Measurements from ENCODE around the gene RPH3AL. TPM values are rescaled to one million over a fixed set of nuclear protein-coding genes. Genes with fewer than 3 reads are reported as not detected.
"Not testable (repeated sequence)": the region's sequence is repeated elsewhere in the genome, so short reads cannot be mapped to it uniquely, and the experiment has no call there.

The RPH3AL gene
- total RNA-seq, 1 experiment from 2014 or later: 3.0 TPM

- Histone ChIP-seq H3K79me1 (ENCODE audit: insufficient read depth, low read depth, low read length, poor library complexity, severe bottlenecking) (no peaks in the 10 kb centered on the region), H3K23ac (ENCODE audit: insufficient read length, low read depth, low read length) (no peak overlapping the region), H3K27ac (ENCODE audit: insufficient read length, low read depth, low read length) (no peak overlapping the region), H3K18ac (ENCODE audit: insufficient read length, low read depth, low read length) (no peak overlapping the region), H3K9me3 (ENCODE audit: control insufficient read depth, low read depth, low read length) (no peaks in the 10 kb centered on the region), H4K5ac (ENCODE audit: insufficient read length, low read depth, low read length) (no peak overlapping the region), H2AFZ (ENCODE audit: low read length) (no peak overlapping the region), H3K4ac (ENCODE audit: low read depth, low read length) (no peak overlapping the region), H2AK5ac (ENCODE audit: insufficient read length, low read length) (no peak overlapping the region), H4K20me1 (ENCODE audit: control insufficient read depth, insufficient read depth, insufficient read length) (no peaks in the 10 kb centered on the region), H4K91ac (ENCODE audit: insufficient read length, low read depth, low read length) (no peak overlapping the region), H3K27me3 (ENCODE audit: insufficient read depth, low read length) (no peaks in the 10 kb centered on the region), H3T11ph (ENCODE audit: low read length) (no peak overlapping the region), H3K4me1 (ENCODE audit: insufficient read depth, low read length) (no peaks in the 10 kb centered on the region), H3K79me2 (ENCODE audit: insufficient read depth, low read length) (no peaks in the 10 kb centered on the region), H3K9ac (ENCODE audit: extremely low read depth, insufficient read length, low read length) (no peak overlapping the region), H2BK12ac (ENCODE audit: insufficient read length, low read depth, low read length) (no peak overlapping the region), H3K14ac (ENCODE audit: insufficient read depth, low read length) (no peak overlapping the region; the same call in 1 of the 2 replicates), H2BK20ac (ENCODE audit: low read depth, low read length, poor library complexity, severe bottlenecking) (no peak overlapping the region), H3K23me2 (ENCODE audit: insufficient read length, low read depth, low read length, poor library complexity, severe bottlenecking) (no peaks in the 10 kb centered on the region), H3K56ac (ENCODE audit: insufficient read length, low read depth, low read length) (no peak overlapping the region), H2BK15ac (ENCODE audit: low read depth, low read length) (no peak overlapping the region), H3K4me2 (ENCODE audit: insufficient read depth, insufficient read length, low read length) (no peak overlapping the region), H2BK5ac (ENCODE audit: insufficient read length, low read length) (no peak overlapping the region), H4K8ac (replicated peaks; ENCODE audit: insufficient read length, low read depth, low read length) (no peak overlapping the region), H2BK120ac (ENCODE audit: low read depth, low read length, poor library complexity, severe bottlenecking) (no peak overlapping the region)
- WGBS (ENCODE audit: extremely low coverage, insufficient read length, low lambda C conversion rate): no CpG with 5 or more reads among the region's 28 CpGs
- Mint-ChIP-seq H3K4me3 (no peak overlapping the region), H3K27ac (no peak overlapping the region), H3K27me3 (ENCODE audit: low read depth) (peaks cover 11% of the 10 kb centered on the region), H3K4me1 (no peaks in the 10 kb centered on the region), H3K9me3 (peaks cover 8 to 10% of the 10 kb centered on the region in 2 experiments), H3K36me3 (ENCODE audit: insufficient read depth in 1 of 3, low read depth in 3 of 3) (peaks cover 0 to 3% (median 0%) of the 10 kb centered on the region in 3 experiments; a peak in 2 of 7 replicates)
- no peak for DNase-seq
- TF ChIP-seq, protein P1, sequence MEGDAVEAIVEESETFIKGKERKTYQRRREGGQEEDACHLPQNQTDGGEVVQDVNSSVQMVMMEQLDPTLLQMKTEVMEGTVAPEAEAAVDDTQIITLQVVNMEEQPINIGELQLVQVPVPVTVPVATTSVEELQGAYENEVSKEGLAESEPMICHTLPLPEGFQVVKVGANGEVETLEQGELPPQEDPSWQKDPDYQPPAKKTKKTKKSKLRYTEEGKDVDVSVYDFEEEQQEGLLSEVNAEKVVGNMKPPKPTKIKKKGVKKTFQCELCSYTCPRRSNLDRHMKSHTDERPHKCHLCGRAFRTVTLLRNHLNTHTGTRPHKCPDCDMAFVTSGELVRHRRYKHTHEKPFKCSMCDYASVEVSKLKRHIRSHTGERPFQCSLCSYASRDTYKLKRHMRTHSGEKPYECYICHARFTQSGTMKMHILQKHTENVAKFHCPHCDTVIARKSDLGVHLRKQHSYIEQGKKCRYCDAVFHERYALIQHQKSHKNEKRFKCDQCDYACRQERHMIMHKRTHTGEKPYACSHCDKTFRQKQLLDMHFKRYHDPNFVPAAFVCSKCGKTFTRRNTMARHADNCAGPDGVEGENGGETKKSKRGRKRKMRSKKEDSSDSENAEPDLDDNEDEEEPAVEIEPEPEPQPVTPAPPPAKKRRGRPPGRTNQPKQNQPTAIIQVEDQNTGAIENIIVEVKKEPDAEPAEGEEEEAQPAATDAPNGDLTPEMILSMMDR (conservative IDR thresholded peaks at IDR 0.05): no peak
Observed at GRCh38 chr17:273981-274832, 78.4 kb downstream of the RPH3AL start.

GRCh38 chr17:272856-273255, 79.8 kb downstream of the RPH3AL start:
- WGBS (ENCODE audit: extremely low coverage, insufficient read length, low lambda C conversion rate): no CpG with 5 or more reads among the region's 26 CpGs
- H3K23ac ChIP-seq (ENCODE audit: insufficient read length, low read depth, low read length): not testable (repeated sequence)

More at GRCh38 chr17:272856-273255, 79.8 kb downstream of the RPH3AL start:
- not testable (repeated sequence) for H2BK12ac ChIP-seq (ENCODE audit: insufficient read length, low read depth, low read length); H3K79me2 ChIP-seq (ENCODE audit: insufficient read depth, low read length); H3K4me2 ChIP-seq (ENCODE audit: insufficient read depth, insufficient read length, low read length); H4K8ac ChIP-seq (replicated peaks; ENCODE audit: insufficient read length, low read depth, low read length); H3K9ac ChIP-seq (ENCODE audit: extremely low read depth, insufficient read length, low read length); H3K4ac ChIP-seq (ENCODE audit: low read depth, low read length); H3K4me3 Mint-ChIP-seq; H2BK20ac ChIP-seq (ENCODE audit: low read depth, low read length, poor library complexity, severe bottlenecking); DNase-seq; H3K56ac ChIP-seq (ENCODE audit: insufficient read length, low read depth, low read length); H3K27me3 Mint-ChIP-seq (ENCODE audit: low read depth); H4K91ac ChIP-seq (ENCODE audit: insufficient read length, low read depth, low read length); H3K4me1 ChIP-seq (ENCODE audit: insufficient read depth, low read length); H3K36me3 Mint-ChIP-seq (ENCODE audit: insufficient read depth in 1 of 3, low read depth in 3 of 3); H2BK5ac ChIP-seq (ENCODE audit: insufficient read length, low read length); H3K9me3 Mint-ChIP-seq; H2AK5ac ChIP-seq (ENCODE audit: insufficient read length, low read length); H3K27me3 ChIP-seq (ENCODE audit: insufficient read depth, low read length); H3K79me1 ChIP-seq (ENCODE audit: insufficient read depth, low read depth, low read length, poor library complexity, severe bottlenecking); H4K5ac ChIP-seq (ENCODE audit: insufficient read length, low read depth, low read length); H3K9me3 ChIP-seq (ENCODE audit: control insufficient read depth, low read depth, low read length); H2BK120ac ChIP-seq (ENCODE audit: low read depth, low read length, poor library complexity, severe bottlenecking); H3K27ac ChIP-seq (ENCODE audit: insufficient read length, low read depth, low read length); H4K20me1 ChIP-seq (ENCODE audit: control insufficient read depth, insufficient read depth, insufficient read length); H3T11ph ChIP-seq (ENCODE audit: low read length); H3K4me1 Mint-ChIP-seq; H2BK15ac ChIP-seq (ENCODE audit: low read depth, low read length); H3K18ac ChIP-seq (ENCODE audit: insufficient read length, low read depth, low read length); H3K23me2 ChIP-seq (ENCODE audit: insufficient read length, low read depth, low read length, poor library complexity, severe bottlenecking); H3K27ac Mint-ChIP-seq; H2AFZ ChIP-seq (ENCODE audit: low read length)
- H3K14ac ChIP-seq (ENCODE audit: insufficient read depth, low read length): 0 out of 2 replicates have a peak overlapping the region, but pooled peaks have one; percentile 20

Measured in H9 (cell line).